Measurements from ENCODE around the gene RHD.
"Not testable (repeated sequence)": the region's sequence is repeated elsewhere in the genome, so short reads cannot be mapped to it uniquely, and the experiment has no call there.

- TF ChIP-seq EZH2 (IDR thresholded peaks at IDR 0.05; ENCODE audit: low read length, unreplicated experiment) = not testable (repeated sequence)
- TF ChIP-seq, protein P1, sequence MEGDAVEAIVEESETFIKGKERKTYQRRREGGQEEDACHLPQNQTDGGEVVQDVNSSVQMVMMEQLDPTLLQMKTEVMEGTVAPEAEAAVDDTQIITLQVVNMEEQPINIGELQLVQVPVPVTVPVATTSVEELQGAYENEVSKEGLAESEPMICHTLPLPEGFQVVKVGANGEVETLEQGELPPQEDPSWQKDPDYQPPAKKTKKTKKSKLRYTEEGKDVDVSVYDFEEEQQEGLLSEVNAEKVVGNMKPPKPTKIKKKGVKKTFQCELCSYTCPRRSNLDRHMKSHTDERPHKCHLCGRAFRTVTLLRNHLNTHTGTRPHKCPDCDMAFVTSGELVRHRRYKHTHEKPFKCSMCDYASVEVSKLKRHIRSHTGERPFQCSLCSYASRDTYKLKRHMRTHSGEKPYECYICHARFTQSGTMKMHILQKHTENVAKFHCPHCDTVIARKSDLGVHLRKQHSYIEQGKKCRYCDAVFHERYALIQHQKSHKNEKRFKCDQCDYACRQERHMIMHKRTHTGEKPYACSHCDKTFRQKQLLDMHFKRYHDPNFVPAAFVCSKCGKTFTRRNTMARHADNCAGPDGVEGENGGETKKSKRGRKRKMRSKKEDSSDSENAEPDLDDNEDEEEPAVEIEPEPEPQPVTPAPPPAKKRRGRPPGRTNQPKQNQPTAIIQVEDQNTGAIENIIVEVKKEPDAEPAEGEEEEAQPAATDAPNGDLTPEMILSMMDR (conservative IDR thresholded peaks at IDR 0.05; ENCODE audit: low read depth, low read length) = not testable (repeated sequence)
These were observed 52.1 kb downstream of the RHD start for GRCh38 chr1:25324407-25324806.
